HG02678 (cell line): ENCODE results near the gene C10orf67.

Experiments
- ATAC-seq: cut with Tn5 transposase; IDR thresholded peaks from one replicate; pipeline ENCODE4 v1.9.1; 2021; ENCODE audit warnings: mild to moderate bottlenecking, moderate library complexity; ENCODE audit not compliant: unreplicated experiment

The C10orf67 gene

DNA sequence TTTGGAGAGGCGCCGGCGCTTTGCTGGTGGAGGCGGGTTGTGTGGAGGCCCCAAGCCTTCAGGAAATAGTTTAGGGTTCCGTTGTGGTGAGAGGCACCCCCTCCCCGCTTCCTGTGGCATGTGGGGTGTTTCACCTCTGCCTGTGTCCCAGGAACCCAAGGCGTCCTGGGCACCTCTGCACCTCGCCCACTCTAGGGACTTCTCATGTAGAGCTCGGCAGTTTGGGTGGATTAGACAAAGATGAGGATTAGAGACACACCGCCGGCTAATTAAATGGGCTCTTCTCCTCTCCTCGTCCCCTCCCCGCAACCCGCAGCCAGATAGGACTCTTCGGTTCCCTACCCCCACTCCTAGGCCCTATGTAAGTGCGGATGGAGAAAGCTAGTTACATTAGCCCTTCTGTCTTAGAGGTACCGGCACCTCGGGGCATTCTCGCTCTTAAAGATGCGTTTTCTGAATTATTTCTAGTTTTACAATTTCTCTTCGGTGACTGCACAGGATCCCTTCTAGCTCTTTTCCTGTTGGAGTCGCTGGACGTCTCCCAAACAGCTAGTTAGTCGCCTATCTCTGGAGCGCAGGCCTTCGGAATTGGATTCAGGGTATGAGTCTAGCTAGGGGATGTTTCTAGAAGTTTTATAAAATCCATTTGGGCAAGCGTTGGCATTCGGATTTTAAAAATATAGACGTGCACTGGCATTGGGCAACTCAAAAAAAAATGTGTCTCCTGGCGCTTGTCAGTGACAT is 144.7 kb downstream of the C10orf67 start:
- ATAC-seq = no peak

- no peak for ATAC-seq
These were observed 145.4 kb downstream of the C10orf67 start for GRCh38 chr10:23198940-23199767.

- no peak for ATAC-seq
These were observed 146.0 kb downstream of the C10orf67 start for GRCh38 chr10:23198610-23198939.

DNA sequence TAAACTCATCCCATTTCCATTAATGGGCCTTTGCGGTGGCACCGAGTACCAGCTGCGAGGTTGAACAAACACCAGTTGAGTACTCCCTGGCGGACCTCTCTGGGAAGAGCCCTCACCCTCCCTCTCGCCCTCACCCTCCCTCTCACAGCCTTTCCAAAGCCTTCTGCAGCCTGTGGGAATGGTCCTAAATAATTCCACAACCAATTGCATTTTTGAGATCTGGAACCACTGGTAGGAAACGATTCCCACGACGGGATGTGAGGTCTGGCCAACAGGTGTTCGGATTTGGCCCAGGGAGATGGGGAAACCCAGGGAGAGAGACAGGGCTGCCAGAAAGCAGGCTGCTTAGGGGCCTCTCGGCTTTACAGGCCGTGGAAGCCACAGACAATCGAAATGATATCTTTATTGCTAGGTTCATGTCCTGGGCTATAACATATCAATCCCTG is 147.2 kb downstream of the C10orf67 start:
- no peak for ATAC-seq

DNA sequence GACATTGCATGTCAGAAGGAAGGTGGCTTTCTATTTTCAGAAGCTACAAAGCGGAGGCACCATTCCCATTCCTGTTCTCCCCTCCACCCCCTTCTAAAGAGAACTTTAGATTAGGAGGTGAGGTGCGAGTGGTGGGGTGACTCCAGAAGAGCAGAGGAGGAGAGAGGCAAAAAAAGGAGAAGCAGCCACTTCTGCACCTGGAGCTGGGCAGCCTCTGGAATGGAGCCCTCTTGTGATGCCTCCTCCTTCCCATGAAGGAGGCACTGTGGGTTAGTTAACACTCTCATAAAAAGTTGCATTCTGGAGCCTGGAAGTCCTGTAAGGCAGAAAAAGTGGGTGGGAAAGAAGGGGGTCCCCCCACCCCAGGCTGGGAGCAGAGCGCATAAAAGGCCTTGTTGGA is 147.7 kb downstream of the C10orf67 start:
- no peak for ATAC-seq

DNA sequence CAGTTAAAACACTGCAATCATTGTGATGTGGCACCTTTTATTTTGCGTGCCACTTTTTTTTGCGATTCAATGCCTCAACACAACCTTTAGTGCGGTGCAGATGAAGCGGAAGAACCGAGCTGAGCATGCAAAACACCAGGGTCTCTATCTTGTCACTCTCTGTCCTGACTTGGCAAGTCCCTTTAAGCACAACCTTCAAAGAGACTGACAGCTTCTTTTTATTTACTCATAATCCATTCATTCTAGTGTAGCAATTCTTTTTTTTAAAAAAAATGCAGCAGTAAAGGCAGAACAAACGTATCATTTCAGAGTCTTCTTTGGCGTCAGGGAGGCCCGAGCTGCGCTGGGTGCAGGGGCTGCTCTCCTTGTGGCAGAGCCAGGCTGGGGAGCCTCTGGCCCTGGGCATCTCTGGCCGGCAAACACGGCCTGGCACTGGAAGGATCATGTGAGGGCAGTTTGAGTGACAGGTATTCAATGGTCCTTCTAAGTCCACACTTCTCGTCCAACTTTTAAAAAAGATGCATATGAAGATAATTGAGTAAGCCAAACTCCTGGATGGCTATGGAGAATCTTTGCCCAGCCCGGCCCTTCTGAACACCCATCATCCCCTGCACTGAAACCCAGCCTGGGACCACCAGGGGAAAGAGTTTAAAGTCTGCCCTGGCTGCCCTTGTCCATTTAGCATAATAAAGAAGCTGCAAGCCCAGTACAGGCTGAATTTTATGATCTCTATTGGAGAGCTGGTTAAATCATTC is 148.6 kb downstream of the C10orf67 start:
- no peak for ATAC-seq

DNA sequence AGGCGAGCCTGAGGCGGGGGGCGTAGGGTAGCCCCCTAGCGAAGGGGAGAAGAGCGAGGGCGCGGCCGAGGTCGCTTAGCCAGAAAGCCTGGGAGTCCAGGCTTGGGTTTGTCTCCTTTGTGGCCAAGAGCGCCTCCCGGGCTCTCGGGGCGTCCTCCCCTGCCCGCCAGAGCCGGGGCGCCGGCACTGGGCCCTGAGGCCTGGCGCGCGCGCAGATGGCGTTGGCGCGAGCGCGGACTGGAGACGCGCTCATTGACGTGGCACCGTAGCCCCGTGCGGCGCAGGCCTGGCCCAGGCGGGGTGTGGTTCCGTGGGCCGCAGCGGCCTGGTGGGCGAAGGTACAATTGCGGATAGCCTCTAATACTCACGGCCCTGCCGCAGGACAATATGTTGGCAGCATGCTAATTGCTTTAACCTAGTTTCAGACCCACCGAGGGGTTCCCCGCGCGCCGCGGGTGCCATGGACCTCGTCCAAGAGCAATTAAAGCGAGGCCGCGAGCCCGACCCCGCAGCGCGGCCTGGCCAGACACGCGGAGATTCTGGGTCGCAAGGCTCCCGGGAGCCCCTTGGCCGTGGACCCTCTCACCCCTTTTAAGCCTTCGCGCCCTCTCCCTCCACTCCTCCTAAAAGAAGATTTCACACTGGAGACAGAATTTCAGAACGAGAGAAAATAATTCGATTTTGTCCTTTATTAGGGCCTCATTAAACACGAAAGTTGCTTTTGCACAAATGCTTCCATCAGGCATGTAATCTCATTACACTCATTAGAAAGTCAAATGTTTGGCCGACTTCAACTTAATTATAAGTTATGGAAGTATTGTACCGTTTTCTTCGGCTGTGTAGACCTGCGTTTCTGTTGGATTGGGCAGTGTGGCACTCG is 149.4 kb downstream of the C10orf67 start:
- ATAC-seq = no peak

DNA sequence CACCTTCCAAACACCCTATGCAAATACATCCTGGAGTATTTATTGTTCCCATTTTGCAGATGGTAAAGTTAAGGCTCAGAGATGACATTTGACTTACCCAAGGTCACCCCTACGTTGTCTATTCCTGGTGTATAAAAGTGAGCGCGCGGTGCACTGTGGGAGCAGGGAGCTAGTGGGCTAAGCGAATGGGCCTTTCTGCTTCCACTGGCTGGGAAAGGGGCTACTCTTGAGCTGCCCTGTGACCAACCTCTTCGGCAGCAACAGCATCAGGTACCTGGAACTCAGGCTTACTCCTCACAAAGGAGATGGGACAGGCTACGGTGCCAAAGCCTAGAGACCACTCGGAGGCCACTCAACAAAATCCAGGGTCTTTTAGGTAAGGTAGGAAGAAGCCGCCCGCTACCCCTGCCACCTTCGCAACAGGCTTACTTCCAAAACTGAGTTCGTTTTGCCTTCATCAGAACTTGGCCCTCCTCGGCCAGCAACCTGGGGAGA is 150.1 kb downstream of the C10orf67 start:
- ATAC-seq = no peak

GRCh38 chr10:23193435-23194074 is 151.0 kb downstream of the C10orf67 start:
- no peak for ATAC-seq

DNA sequence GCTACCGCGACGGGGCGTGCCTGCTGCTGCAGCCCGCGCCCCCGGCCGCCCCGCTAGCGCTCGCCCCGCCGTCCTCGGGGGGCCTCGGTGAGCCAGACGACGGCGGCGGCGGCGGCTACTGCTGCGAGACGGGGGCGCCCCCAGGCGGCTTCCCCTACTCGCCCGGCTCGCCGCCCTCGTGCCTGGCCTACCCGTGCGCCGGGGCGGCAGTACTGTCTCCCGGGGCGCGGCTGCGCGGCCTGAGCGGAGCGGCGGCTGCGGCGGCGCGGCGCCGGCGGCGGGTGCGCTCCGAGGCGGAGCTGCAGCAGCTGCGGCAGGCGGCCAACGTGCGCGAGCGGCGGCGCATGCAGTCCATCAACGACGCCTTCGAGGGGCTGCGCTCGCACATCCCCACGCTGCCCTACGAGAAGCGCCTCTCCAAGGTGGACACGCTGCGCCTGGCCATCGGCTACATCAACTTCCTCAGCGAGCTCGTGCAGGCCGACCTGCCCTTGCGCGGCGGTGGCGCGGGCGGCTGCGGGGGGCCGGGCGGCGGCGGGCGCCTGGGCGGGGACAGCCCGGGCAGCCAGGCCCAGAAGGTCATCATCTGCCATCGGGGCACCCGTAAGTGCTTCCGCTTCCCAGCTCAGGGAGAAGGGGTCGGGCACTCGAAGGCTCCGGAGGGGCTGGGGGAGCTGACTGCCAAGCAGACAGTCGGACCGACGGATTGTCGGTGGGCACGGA is 151.7 kb downstream of the C10orf67 start:
- no peak for ATAC-seq

DNA sequence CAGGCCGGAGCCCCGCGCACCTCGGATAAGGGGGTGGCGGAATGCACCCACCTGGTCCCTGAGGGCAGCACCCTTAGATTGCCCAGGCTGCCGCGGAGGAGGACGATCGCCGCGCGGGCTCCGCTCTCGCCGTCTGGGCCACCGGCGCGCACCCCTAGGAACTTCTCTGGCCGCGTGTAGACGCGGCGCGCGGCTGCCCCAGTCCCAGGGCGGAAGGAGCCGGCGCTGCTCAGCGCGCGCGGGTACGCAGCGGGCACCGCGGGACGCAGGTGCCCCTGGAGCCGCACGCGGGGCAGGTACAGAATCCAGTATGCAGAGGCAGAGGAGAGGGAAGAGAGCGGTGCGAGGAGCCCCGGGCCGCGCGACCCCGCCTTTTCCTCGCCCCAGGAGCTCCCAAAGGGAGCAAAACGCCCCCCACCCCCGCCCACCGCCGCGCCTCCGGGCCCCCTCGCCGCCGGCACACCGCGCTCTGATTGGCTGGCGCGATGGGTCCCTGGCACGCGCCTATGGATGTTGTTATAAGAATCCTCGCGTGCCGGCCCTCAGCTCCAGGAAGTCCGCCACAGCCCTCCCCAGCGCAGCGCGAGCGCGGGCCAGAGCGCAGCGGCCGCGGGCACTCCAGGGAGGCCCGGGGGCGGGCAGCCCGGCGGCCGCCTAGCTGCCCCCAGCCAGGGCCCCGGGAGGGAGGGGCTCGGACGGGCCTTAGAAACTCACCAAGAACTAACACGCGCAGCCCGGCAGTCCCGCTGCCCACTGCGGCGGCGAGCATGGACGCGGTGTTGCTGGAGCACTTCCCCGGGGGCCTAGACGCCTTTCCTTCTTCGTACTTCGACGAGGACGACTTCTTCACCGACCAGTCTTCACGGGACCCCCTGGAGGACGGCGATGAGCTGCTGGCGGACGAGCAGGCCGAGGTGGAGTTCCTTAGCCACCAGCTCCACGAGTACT is 152.6 kb downstream of the C10orf67 start, which contains the start of gene PTF1A:
Gene PTF1A (plus strand): TSS at position 549 of the 948 bp plus-strand sequence. CDS start 219 bp downstream, at position 768.
- no peak for ATAC-seq

- no peak for ATAC-seq
These were observed 153.5 kb downstream of the C10orf67 start for GRCh38 chr10:23190872-23191763.

GRCh38 chr10:23189024-23189423 is 155.6 kb downstream of the C10orf67 start:
- no peak for ATAC-seq

DNA sequence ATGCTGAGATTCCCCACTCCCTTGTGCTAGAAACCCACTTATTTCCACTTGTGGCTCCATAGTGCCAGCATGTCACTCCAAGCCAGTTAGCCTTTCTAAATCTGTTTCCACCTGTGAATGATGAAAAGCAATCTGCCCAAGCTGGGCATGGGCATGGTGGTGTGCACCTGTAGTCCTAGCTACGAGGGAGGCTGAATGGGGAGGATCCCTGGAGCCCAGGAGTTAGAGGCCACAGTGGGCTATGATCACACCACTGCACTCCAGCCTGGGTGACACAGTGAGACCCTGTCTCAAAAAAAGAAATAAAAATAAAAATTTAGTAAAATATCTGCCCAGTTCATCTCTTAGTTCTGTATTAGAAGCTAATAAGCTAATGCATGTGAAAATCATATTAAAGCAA is 157.4 kb downstream of the C10orf67 start:
- ATAC-seq = no peak

GRCh38 chr10:23186697-23187096 is 157.9 kb downstream of the C10orf67 start:
- ATAC-seq = no peak

GRCh38 chr10:23186178-23186577 is 158.4 kb downstream of the C10orf67 start:
- ATAC-seq = no peak

DNA sequence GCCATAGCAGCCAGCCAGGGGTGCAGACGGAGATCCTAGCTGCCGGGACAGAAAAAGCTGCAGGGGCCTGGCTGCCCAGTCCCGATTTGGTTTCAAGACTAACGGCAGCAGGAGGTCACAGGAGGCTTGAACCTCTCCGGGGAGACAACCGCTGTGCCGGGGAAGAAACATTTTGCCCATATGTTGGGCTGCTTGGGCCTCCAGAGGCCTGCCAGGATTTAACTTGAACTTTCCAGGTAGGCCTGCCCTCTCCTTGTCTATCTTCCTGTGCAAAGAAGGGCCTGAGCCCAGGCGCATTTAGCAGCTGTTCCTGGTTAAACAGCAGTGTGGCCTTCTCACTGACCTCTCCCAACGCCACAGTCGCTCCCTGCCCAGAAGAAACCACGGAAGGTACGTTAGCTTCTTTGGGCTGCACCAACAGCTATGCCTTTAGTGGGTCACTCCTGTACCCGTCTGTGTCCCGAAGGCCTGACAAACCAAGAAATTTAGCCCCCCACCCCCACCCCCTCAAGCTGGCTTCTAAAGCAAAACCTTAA is 169.6 kb downstream of the C10orf67 start:
- ATAC-seq = no peak
